ENCODE results near the gene TRIP13. TPM values are rescaled to one million over a fixed set of nuclear protein-coding genes. Genes with fewer than 3 reads are reported as not detected.

TRIP13 gene
- total and polyA plus RNA-seq, 10 of the 15 experiments (the other 5 are each of a cell fraction or from before 2014, with no cell fraction given): 15.1 to 64.9 (median 32.2) TPM

DNA sequence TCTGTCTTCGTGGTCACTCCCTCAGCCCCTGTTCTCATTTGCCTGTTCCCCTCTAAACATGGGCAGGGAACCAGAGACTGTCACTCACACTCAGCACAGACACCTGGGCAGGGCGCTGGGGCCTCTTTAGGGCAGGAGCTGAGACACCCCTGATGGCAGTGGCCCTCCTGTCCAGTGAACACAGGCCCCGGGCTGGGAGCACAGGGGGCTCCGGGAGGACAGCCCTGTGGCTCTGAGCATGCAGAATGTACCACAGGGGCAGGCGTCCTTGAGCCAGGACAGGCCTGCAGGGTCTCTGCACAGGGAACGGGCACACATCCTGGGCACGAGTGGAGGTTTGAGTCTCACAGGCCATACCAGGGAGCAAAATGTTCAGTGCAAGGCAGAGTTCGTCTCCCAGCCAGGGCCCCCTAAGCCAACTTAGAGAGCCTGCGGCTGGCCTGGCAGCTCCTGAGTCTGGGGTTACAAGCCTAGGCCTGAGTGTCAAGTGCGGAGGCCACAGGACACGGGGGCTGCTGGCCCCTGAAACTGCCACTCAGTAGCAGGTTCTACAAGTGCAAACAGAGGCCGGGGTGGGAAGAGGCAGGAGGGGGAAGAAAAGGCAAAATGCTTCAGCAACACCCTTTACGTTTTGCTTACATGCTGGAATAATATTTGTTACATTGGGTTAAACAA is 60.0 kb downstream of the TRIP13 start:
- Histone ChIP-seq H2AFZ (ENCODE audit: control insufficient read depth, low read depth, low read length) (no peak overlapping the region), H3K36me3 (ENCODE audit: control insufficient read depth in 2 of 2, insufficient read depth in 2 of 2, low read length in 1 of 2) (no peaks in the 10 kb centered on the region), H3K27ac (ENCODE audit: control insufficient read depth, insufficient read depth) (no peak overlapping the region), H3K9ac (ENCODE audit: control insufficient read depth, insufficient read depth, low read length) (no peak overlapping the region), H3K9me3 (replicated peaks; ENCODE audit: control insufficient read depth, insufficient read depth, low read length) (no peaks in the 10 kb centered on the region; the same call in 2 of the 3 replicates), H3K27me3 (replicated peaks in 1 of 2; ENCODE audit: control insufficient read depth in 2 of 2, insufficient read depth in 2 of 2, low read length in 1 of 2) (peaks cover 3 to 7% of the 10 kb centered on the region in 2 experiments; a peak in 2 of 4 replicates), H3K4me2 (ENCODE audit: control insufficient read depth, insufficient read depth) (no peak overlapping the region), H3K4me1 (ENCODE audit: control insufficient read depth, insufficient read depth, low read length) (peaks cover 10% of the 10 kb centered on the region), H4K20me1 (ENCODE audit: control insufficient read depth, insufficient read depth) (no peaks in the 10 kb centered on the region), H3K79me2 (ENCODE audit: control insufficient read depth, insufficient read depth, low read length) (no peaks in the 10 kb centered on the region), H3K4me3 (no peak overlapping the region)
- ChIA-PET RAD21 (ENCODE audit: unreplicated experiment) (no interaction called here), CTCF (interaction anchor here (0.6 kb wide), 1 partner anchor 953 kb away, joined by 3 read pairs; no protein-coding TSS in a partner anchor), SMC1A (ENCODE audit: uncharacterized antibody, unreplicated experiment) (no interaction called here), POLR2A (no interaction called here)
- ATAC-seq (no peak), FAIRE-seq (no peak), DNase-seq (ENCODE audit: low read depth, low spot score) (no peak)
- TF ChIP-seq NR2C2 (IDR thresholded peaks at IDR 0.05; ENCODE audit: borderline replicate concordance, control insufficient read depth, insufficient read length, low read depth) (no peak), MYB (IDR thresholded peaks at IDR 0.05; ENCODE audit: borderline replicate concordance, low read depth, low read length) (no peak), WRNIP1 (IDR thresholded peaks at IDR 0.05; ENCODE audit: borderline replicate concordance, low read depth, low read length) (no peak), USF1 (IDR thresholded peaks at IDR 0.05; ENCODE audit: borderline replicate concordance, extremely low read length, insufficient read depth, low read depth, low read length) (no peak), DPF2 (IDR thresholded peaks at IDR 0.05) (no peak), NRF1 (conservative IDR thresholded peaks at IDR 0.05; ENCODE audit: low read depth, low read length) (no peak), PML (IDR thresholded peaks at IDR 0.05; ENCODE audit: low read length) (no peak), PKNOX1 (IDR thresholded peaks at IDR 0.05) (no peak), NFYA (IDR thresholded peaks at IDR 0.05; ENCODE audit: borderline replicate concordance, low read depth, low read length) (no peak), HDAC2 (IDR thresholded peaks at IDR 0.05) (no peak), RELA (IDR thresholded peaks at IDR 0.05; ENCODE audit: borderline replicate concordance, partially characterized antibody) (no peak), NR2C1 (IDR thresholded peaks at IDR 0.05) (no peak), PAX8 (IDR thresholded peaks at IDR 0.05) (no peak), POLR2AphosphoS2 (IDR thresholded peaks at IDR 0.05; ENCODE audit: low read depth, low read length) (no peak), SIN3A (IDR thresholded peaks at IDR 0.05; ENCODE audit: low read depth, low read length) (no peak), EP300 (IDR thresholded peaks at IDR 0.05; ENCODE audit: borderline replicate concordance in 1 of 2, control insufficient read depth in 1 of 2, low read depth in 2 of 2, low read length in 2 of 2) (no peak)
- WGBS (ENCODE audit: insufficient coverage, insufficient replicate concordance, low lambda C conversion rate, missing lambda C conversion rate): 33% methylated on average over 13 of the region's 13 CpGs
- no TSS peak for BruUV-seq (replicated peaks)
- in situ Hi-C loops (cut with MboI): no loop called here
- intact Hi-C loops (cut with micrococcal nuclease; ENCODE audit: unreplicated experiment): no loop called here

Data from GM12878 (cell line).